ENCODE results near the gene USP54. TPM values are rescaled to one million over a fixed set of nuclear protein-coding genes. Genes with fewer than 3 reads are reported as not detected.
A peak's percentile ranks its signal among the peaks of the same experiment; 100 is the strongest.

The USP54 gene
- polyA plus RNA-seq, 1 experiment = 13.7 TPM

- CTCF ChIA-PET = interaction anchor here (1.2 kb wide), 1 partner anchor 109 kb away, joined by 4 read pairs; no protein-coding TSS in a partner anchor
- Histone ChIP-seq H3K36me3 (ENCODE audit: control insufficient read depth, insufficient read depth, low read length) (no peaks in the 10 kb centered on the region), H3K4me3 (ENCODE audit: low read depth, low read length) (no peak overlapping the region), H3K27me3 (ENCODE audit: control insufficient read depth, insufficient read depth, low read length) (no peaks in the 10 kb centered on the region)
- POLR2A ChIA-PET = no interaction called here
- no peak for DNase-seq (ENCODE audit: low read depth)
- TF ChIP-seq CTCF (IDR thresholded peaks at IDR 0.05; ENCODE audit: insufficient read depth, low read depth, low read length) = no peak
Observed at GRCh38 chr10:73534857-73535256, 56.3 kb downstream of the USP54 start.

- CTCF ChIA-PET = interaction anchor here (0.7 to 8.7 kb wide), 19 partner anchors 10 to 499 kb away, joined by 3 to 181 read pairs (median 4); partner anchors contain the start of gene MYOZ1
- no peaks in the 10 kb centered on the region for H3K27me3 ChIP-seq (ENCODE audit: control insufficient read depth, insufficient read depth, low read length)
- H3K36me3 ChIP-seq (ENCODE audit: control insufficient read depth, insufficient read depth, low read length) = no peaks in the 10 kb centered on the region
- H3K4me3 ChIP-seq (ENCODE audit: low read depth, low read length) = no peak overlapping the region
- peak; percentile 72 for TF ChIP-seq CTCF (IDR thresholded peaks at IDR 0.05; ENCODE audit: insufficient read depth, low read depth, low read length)
- peak; percentile 14 for DNase-seq (ENCODE audit: low read depth)
- POLR2A ChIA-PET = no interaction called here
Observed at GRCh38 chr10:73529089-73529832, 61.9 kb downstream of the USP54 start.

DNA sequence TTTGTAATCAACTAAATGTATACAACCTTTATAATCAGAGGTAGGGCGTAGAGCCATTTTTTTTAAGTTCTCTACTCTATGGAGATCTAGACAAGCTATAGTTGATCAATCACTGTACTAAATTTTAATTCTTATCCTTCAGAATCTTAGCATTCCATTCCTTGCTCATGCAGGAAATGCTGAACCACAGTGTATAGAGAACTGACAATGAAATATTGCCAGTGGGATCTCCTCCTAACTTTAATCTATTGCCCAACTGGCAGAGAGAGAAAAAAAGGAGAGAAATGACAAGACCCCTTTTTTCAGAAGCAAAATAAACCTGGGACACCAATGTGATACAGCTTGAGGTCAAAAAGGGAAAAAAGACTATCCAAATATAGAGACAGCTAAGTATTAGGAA is 68.9 kb downstream of the USP54 start:
- DNase-seq (ENCODE audit: low read depth) = no peak
- no peak for TF ChIP-seq CTCF (IDR thresholded peaks at IDR 0.05; ENCODE audit: insufficient read depth, low read depth, low read length)
- no peaks in the 10 kb centered on the region for H3K36me3 ChIP-seq (ENCODE audit: control insufficient read depth, insufficient read depth, low read length)
- H3K27me3 ChIP-seq (ENCODE audit: control insufficient read depth, insufficient read depth, low read length) = no peaks in the 10 kb centered on the region
- CTCF ChIA-PET = interaction anchor here (1.1 to 1.6 kb wide), 5 partner anchors 9 to 357 kb away, joined by 3 to 8 read pairs (median 3); no protein-coding TSS in a partner anchor
- POLR2A ChIA-PET = no interaction called here
- no peak overlapping the region for H3K4me3 ChIP-seq (ENCODE audit: low read depth, low read length)

DNA sequence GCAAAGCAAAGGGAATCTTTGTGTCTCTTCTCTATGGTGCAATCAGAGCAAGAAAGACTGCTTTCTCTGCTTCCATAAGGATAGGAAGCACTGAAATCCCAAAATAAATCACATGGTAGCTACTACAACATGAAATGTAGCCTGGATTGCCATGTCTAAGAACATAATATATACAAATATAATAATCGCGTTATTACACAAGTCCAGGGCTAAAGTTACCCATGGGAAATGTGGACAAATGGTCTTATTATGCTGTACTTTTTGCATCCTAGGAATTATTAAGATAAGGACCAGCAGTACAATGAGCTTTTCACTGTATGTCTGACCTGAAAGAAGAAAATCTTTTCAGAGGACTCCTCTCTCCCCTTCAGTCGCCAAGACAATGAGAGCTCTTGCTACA is 71.8 kb downstream of the USP54 start:
- Histone ChIP-seq H3K36me3 (ENCODE audit: control insufficient read depth, insufficient read depth, low read length) (no peaks in the 10 kb centered on the region), H3K4me3 (ENCODE audit: low read depth, low read length) (no peak overlapping the region), H3K27me3 (ENCODE audit: control insufficient read depth, insufficient read depth, low read length) (no peaks in the 10 kb centered on the region)
- ChIA-PET POLR2A (no interaction called here), CTCF (interaction anchor here (0.6 to 1.7 kb wide), 2 partner anchors 10 to 54 kb away, joined by 3 to 5 read pairs; no protein-coding TSS in a partner anchor)
- DNase-seq (ENCODE audit: low read depth) = no peak
- no peak for TF ChIP-seq CTCF (IDR thresholded peaks at IDR 0.05; ENCODE audit: insufficient read depth, low read depth, low read length)

- no peak overlapping the region for H3K4me3 ChIP-seq (ENCODE audit: low read depth, low read length)
- no peaks in the 10 kb centered on the region for H3K27me3 ChIP-seq (ENCODE audit: control insufficient read depth, insufficient read depth, low read length)
- TF ChIP-seq CTCF (IDR thresholded peaks at IDR 0.05; ENCODE audit: insufficient read depth, low read depth, low read length) = no peak
- no peak for DNase-seq (ENCODE audit: low read depth)
- H3K36me3 ChIP-seq (ENCODE audit: control insufficient read depth, insufficient read depth, low read length) = no peaks in the 10 kb centered on the region
- CTCF ChIA-PET = interaction anchor here (0.6 to 2.6 kb wide), 3 partner anchors 12 to 127 kb away, joined by 3 to 11 read pairs (median 8); no protein-coding TSS in a partner anchor
- POLR2A ChIA-PET = interaction anchor here (0.6 kb wide), 1 partner anchor 28 kb away, joined by 3 read pairs; no protein-coding TSS in a partner anchor
Observed at GRCh38 chr10:73517166-73517888, 73.8 kb downstream of the USP54 start.

All from BJ (cell line).